ENCODE measurements around the gene OR2AK2.
A peak's percentile ranks its signal among the peaks of the same experiment; 100 is the strongest.

The OR2AK2 gene, protein sequence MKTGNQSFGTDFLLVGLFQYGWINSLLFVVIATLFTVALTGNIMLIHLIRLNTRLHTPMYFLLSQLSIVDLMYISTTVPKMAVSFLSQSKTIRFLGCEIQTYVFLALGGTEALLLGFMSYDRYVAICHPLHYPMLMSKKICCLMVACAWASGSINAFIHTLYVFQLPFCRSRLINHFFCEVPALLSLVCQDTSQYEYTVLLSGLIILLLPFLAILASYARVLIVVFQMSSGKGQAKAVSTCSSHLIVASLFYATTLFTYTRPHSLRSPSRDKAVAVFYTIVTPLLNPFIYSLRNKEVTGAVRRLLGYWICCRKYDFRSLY

DNA sequence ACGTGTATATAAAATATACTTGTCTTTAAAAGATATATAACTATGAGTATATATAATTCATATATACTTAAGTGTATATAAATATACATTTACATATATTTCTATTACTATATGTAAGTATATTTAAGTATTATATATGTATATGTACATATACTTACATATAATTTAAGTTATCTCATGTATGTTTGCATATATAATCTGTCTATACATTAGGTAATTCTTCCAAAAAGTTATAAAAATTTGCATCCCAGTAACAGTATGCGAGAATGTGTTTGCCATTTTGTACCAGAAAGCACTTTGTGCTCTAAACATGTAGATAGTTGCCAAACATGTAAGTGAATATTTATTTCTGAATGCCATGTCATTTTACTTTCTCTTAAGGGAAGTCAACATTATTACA is at the start of gene OR2AK2:
TSS of gene OR2AK2 (plus strand) at position 301 of the 400 bp plus-strand sequence. CDS start 144 bp downstream, outside the sequence.
- no peak for DNase-seq (ENCODE audit: low read depth in 1 of 2, low spot score in 1 of 2)

DNA sequence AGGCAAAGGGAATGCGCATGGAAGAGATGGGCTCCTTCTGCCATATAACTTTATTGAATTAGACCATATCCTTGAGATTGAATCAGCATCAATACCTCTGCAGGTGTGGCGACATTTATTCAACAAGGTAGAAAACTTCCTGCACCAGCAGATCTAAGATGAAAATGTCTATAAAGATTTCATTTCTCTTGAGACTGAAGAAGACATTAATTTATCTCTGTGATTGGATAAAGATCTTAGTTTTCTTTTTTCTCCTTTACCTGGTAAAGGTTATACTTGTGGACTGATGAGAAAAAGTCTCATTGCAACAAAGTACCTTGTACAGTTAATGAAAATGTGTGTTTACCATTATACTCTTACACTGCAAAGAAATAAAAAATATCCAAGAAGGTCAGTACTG is 45.1 kb upstream of the OR2AK2 start, which contains the start of gene OR2T8:
TSS of gene OR2T8 (plus strand) at position 301 of the 400 bp plus-strand sequence. CDS start 766 bp downstream, outside the sequence.
- no peak for DNase-seq (ENCODE audit: low read depth in 1 of 2, low spot score in 1 of 2)

DNA sequence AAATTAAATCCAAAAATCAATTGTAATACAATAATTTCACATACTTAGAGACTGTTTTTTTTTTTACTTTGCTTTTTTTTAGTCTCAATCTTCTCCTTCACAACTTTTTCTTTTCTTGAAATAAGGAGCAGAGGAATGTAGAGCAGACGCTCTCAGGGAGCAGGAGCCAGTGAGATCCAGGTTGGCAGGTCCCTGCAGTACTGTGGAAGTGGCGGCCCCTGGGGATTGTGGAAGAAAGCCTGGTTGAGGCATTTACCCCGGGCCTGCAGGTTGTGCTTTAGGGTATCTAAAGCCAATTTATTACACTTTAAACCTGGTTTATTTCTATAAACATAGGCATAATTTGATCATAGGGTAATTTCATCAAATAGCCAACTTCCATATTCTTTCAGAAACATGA is 41.1 kb upstream of the OR2AK2 start:
- DNase-seq (ENCODE audit: low read depth in 1 of 2, low spot score in 1 of 2): no peak

DNA sequence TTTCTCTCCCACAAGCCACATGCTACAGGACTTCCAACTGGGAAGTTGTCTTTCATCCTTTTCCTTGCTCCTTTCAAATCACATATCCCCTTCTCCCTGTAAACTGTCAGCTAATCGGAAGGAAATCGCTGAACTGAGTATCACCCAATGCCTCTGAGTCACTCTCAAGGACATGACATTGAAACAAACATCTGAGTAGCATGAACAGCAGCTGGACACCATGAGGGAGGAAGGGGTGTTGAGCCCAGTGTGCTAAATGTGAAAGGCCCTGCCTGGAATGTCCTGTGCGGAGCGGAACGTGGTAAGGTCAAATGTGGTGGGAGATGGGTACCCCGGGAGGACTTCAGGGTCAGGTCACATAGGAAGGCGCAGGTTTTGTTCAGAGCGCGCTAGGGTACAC is 40.2 kb upstream of the OR2AK2 start, which contains the start of gene OR2AJ1:
TSS of gene OR2AJ1 (plus strand) at position 22 of the 400 bp plus-strand sequence. CDS start 8,880 bp downstream, outside the sequence.
- DNase-seq (ENCODE audit: low read depth in 1 of 2, low spot score in 1 of 2): no peak

DNA sequence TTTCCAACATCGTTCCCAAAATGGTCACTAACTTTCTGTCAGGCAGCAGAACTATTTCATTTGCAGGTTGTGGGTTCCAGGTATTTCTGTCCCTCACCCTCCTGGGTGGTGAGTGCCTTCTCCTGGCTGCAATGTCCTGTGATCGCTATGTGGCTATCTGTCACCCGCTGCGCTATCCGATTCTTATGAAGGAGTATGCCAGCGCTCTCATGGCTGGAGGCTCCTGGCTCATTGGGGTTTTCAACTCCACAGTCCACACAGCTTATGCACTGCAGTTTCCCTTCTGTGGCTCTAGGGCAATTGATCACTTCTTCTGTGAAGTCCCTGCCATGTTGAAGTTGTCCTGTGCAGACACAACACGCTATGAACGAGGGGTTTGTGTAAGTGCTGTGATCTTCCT is 31.0 kb upstream of the OR2AK2 start:
- DNase-seq (ENCODE audit: low read depth in 1 of 2, low spot score in 1 of 2): no peak

DNA sequence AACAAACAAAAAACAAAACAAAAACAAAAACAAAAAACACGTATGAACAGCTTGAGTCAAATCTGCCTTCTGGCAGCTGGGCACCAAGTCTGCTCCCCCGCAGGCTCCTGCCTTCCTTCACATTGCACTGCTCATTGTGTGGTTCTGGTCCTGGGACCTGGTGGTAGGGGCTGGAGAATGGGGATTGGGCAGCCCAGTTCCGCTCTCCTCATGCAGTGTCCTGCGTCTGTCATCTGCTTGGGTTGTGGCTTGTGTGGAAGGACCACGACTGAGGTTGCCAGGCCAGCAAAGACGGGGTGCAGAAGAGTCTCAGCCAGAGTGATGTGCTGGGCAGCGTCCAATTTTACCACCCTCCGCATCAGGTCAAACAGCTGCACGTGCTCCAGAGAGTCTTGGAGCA is 29.3 kb upstream of the OR2AK2 start:
- no peak for DNase-seq (ENCODE audit: low read depth in 1 of 2, low spot score in 1 of 2)

DNA sequence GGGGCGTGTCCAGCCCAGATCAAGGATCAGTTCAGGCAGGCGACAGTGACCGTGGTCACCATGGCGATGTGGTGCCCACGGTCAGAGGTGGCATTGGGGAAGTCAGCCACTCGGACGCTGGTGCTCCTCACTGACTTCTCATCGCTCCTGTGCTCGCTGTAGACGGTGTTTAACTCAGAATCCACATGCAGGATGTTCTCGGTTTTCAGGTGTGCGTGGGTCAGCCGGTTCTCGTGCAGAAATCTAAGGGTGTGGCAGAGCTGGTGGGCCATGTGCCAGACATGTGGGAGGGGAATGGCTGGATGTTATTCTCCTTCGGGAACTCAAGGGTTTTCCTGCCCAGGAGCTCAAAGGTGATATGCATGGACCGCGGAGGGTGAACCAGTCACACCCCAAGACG is 28.6 kb upstream of the OR2AK2 start:
- DNase-seq (ENCODE audit: low read depth in 1 of 2, low spot score in 1 of 2): no peak

DNA sequence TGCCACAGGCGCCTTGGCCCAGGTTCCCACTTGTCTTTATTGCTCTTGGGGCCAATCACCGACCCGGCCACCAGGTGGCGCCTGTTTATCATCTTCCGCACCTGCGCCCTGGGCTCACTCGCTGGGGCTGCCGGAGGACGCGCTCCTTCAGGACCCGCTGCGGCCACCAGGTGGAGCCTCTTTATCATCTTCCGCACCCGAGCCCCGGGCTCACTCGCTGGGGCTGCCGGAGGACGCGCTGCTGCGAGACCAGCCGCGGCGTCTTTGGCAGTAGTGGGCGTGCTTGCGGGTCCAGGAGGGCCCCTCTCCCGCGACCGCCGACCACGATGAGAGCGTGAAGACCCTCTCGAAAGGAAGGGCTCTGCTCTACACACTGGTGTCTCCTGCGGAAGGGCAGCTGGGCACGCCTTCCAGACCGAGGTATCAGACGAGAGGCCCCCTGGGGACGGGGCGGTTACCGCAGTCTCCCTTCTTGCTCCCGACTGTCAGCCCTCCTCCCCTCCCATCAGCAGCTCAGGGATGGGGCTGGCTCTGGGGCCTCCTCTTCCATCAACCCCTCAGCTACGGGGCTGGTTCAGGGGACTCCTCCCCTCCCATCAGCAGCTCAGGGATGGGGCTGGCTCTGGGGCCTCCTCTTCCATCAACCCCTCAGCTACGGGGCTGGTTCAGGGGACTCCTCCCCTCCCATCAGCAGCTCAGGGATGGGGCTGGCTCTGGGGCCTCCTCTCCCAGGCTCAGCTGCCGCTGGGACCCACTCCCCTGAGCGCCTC is 27.9 kb upstream of the OR2AK2 start:
- peak; percentile 30 to 89 for DNase-seq (ENCODE audit: low read depth in 1 of 2, low spot score in 1 of 2)

DNA sequence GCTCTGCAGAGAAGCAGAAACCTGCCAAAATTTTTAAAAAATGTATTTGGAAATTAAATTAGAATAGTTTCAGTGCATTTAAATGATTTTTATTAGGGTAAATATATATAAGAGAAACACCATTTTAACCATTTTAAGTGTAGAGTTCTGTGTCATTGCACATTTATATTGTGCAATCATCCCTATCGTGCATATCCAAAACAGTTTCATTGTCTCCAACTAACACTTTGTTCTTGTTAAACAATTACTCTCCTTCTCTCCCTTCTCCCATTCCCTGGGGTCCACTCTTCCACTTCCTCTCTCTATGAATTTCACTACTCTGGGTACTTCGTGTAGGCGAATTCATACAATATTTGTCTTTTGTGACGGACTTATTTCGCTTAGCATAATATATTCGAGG is 22.4 kb upstream of the OR2AK2 start:
- no peak for DNase-seq (ENCODE audit: low read depth in 1 of 2, low spot score in 1 of 2)

DNA sequence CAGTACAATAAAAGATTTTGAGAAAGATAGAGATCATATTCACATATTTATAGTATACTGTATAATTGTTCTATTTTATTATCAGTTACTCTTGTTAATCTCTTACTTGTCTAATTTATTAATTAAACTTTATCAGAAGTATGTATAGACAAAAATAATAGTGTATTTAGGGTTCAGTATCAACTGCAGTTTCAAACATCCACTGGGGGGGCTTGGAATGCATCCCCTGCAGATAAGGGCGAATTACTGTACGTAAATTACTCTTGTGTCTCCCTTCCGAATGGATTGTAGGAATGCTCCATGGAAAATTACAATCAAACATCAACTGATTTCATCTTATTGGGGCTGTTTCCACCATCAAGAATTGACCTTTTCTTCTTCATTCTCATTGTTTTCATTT is 16.5 kb upstream of the OR2AK2 start, which contains the start of gene OR2L8:
TSS of gene OR2L8 (plus strand) at position 301 of the 400 bp plus-strand sequence. CDS start at position 301, 0 bp downstream.
- DNase-seq (ENCODE audit: low read depth in 1 of 2, low spot score in 1 of 2): no peak

DNA sequence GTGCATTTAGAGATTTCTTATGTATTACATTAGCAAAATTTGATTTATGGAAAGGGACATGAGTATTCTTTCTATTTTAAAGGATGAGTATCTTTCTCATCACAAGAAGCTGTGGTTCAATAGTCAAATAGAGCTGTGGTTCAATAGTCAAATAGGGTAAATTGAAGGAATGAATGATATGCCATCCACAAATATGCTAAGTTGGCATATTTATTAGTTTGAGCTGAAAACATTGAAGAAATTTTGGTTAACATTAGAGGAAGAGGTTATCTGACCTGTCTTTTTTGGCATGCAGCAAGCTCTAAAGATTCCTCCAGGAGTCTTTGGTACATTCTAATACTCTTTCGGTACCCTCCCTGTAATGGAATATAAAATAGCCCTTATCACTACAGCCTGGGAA is 11.6 kb upstream of the OR2AK2 start:
- no peak for DNase-seq (ENCODE audit: low read depth in 1 of 2, low spot score in 1 of 2)

DNA sequence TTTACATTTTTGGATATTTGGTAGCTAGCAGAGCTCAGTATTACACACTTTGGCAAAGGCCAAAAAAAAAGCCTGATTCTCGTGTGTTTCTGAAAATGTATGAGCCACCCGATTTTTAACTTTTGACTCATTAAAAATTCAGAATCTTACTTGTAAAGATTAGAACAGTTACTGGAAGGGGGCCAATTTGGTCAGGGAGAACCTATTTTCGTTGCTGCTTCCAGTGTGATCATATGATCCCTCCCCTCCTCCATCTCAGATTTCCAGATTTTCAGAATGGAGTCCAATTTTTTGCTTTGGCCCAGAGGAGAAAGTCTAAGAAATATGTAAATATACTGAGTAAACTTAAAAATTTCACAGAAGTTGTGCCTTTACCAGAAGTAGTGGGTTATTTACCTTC is 3.2 kb upstream of the OR2AK2 start:
- no peak for DNase-seq (ENCODE audit: low read depth in 1 of 2, low spot score in 1 of 2)

DNA sequence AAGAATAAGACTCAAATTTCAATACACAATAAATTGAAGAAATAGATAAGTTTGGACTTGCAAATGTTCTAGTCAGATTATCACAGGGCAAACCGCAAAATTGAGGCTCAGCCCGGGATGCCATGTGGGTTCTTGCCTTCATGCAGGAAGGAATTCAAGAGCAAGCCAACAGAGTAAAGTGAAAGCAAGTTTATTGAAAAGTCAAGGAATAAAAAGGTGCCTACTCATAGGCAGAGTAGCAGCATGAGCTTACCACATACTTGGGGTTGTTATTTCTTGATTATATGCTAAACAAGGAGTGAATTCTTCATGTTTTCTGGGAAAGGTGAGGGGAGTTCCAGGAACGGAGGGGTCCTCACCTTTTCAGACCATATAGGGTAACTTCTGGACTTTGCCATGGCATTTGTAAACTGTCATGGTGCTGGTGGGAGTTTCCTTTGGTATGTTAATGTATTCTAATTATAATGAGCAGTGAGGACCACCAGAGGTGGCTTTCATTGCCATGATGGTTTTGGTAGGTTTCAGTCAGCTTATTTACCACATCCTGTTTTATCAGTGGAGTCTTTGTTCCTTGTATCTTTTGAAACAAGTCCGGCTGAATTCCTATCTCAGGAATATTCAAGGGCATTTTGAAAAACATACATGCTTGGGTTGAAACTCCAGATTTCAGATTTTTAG is 2.0 kb upstream of the OR2AK2 start:
- DNase-seq (ENCODE audit: low read depth in 1 of 2, low spot score in 1 of 2): no peak

DNA sequence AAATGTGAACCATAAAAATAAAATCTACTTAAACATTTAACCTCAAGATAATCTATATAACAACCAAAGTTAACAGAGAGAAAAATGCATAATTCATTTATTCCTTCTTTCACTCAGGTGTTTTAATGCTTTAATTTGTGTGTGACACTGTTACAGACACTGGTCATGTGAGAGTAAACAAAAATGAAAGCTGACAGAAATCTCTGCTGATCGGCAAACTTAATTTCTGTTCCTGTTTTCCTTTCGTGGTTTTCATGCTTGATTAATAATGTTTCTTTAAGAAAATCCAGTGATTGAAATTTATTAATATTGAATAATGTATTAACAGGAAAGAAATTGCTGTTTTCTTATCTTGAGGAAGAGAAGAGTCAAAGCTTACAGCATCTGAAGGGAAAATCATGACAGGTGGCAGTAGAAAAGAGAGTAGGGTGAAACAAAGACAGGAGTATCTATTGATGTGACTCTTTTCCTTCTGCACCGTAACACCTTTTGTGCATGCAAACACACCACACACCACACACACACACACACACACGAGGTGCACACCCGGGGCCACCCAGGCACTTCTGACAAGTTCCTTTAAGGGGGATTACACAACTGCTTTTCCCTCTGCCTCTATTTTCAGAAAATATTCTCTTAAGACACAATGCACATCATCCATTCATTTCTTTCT is 1.6 kb downstream of the OR2AK2 start:
- DNase-seq (ENCODE audit: low read depth in 1 of 2, low spot score in 1 of 2): no peak

DNA sequence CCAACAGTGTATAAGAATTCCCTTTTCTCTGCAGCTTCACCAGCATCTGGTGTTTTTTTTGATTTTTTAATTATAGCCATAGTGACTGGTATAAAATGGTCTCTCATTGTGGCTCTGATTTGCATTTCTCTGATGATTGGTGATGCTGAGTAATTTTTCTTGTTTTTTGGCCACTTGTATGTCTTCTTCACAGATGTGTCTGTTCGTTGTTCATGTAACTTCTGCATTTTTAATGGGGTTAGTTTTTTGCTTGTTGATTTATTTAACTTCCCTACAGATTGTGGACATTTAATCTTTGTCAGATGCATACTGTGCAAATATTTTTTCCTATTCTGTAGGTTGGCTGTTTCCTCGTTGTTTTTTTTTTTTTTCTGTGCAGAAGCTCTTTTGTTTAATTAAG is 28.0 kb downstream of the OR2AK2 start:
- no peak for DNase-seq (ENCODE audit: low read depth in 1 of 2, low spot score in 1 of 2)

DNA sequence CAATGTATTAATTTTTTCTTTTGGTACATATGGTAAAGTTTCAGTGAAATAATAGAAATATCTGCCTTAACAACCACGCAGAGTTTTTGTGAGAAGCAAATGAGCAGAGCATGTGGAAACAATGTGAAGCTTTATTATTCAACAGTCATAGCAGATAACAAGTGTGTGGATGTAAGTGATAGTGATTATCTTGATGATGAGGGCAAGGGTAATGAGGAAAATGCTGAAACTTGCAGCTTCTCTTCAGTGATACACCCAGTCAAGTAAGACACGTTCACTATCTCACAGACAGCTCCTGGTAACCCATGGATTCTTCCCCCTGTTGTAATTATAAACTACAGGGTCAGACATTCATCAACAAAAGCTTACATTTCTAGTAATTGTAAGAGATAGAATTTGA is 33.8 kb downstream of the OR2AK2 start:
- no peak for DNase-seq (ENCODE audit: low read depth in 1 of 2, low spot score in 1 of 2)

DNA sequence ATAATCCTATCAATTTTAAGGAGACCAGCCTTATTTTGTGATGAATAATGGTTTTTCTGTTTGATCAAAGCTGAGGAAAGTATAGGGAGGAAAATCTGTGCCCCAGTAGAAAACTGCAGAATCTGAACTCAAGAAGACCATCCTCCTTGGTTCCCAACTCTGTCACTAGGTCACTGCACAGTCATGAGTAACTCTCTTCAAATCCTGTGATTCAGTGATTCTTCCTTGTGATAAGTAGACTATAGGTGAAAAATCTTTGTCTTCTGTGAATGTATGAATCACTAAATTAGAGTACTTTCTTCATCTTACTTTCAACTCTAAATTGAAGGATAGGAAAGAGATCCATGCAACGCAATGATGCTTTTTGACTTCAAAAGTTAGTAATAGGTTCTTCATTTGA is 35.1 kb downstream of the OR2AK2 start:
- no peak for DNase-seq (ENCODE audit: low read depth in 1 of 2, low spot score in 1 of 2)

DNA sequence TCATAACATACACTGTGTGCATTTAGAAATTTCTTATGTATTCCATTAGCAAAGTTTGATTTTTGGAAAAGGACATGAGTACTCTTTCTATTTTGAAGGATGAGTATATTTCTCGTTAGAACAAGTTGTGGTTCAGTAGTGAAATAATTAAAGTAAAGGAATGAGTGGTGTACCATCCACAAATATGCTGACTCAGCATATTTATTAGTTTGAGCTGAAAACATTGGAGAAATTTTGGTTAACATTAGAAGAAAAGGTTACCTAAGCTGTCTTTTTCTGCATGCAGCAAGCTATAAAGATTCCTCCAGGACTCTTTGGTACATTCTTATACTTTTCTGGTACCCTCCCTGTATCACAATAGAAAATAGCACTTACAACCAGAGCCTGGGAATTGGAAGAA is 42.7 kb downstream of the OR2AK2 start:
- no peak for DNase-seq (ENCODE audit: low read depth in 1 of 2, low spot score in 1 of 2)

DNA sequence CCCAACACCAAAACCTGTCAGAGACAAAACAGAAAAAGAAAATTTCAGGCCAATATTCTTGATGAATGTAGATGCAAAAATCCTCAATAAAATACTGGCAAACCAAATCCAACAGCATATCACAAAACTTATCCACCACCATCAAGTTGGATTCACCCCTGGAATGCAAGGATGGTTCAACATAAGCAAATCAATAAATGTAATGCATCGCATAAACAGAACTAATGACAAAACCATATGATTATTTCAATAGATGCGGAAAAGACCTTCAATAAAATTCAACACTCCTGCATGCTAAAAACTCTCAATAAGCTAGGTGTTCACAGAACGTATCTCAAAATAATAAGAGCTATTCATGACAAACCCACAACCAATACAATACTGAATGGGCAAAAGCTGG is 44.6 kb downstream of the OR2AK2 start:
- no peak for DNase-seq (ENCODE audit: low read depth in 1 of 2, low spot score in 1 of 2)

DNA sequence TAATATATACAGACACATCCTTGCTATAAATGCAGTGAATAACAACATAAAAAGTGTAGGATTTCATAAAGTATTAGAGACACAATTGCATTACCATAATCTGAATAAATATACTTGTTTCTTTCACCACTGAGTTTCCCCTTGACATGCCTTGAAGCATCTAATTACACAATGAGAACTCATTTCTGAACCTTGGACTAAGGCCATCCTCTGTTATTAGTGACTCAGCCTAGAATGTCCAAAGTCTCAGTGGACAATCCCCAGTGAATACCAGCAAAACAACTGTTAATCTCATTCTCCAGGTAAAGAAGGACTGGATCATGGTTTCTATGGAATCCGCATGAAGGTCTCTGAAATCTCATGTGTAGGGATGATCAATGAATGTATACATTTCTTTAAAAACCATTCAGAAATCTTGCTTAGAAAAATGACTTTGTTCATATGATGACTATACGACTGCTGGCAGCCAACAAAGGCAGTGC is 48.2 kb downstream of the OR2AK2 start, which contains the start of gene OR2L5:
TSS of gene OR2L5 (plus strand) at position 432 of the 482 bp plus-strand sequence. CDS start 8,288 bp downstream, outside the sequence.
- no peak for DNase-seq (ENCODE audit: low read depth in 1 of 2, low spot score in 1 of 2)

DNA sequence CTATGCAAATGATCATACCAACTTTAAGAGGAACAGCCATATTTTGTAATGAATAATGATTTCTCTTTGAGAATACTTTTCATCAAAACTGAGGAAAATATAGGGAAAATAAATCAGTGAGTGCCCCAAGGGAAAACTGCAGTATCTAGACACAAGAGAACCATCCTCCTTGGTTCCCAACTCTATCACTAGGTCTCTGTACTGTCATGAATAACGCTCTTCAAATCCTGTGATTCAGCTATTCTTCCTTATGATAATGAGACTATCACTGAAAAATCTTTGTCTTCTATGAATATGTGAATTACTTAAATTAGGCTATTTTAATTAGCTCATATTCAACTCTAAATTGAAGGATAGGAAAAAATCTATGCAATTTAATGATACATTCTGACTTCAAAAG is 50.8 kb downstream of the OR2AK2 start:
- no peak for DNase-seq (ENCODE audit: low read depth in 1 of 2, low spot score in 1 of 2)
